Amygdala (tissue), 56 donors: ENCODE data around the gene PRMT7.

Source experiments
- DNase-seq, 56 donors: peaks; one replicate each; lab custom pipeline; 2025; lab: John Stamatoyannopoulos, UW

The PRMT7 gene

DNA sequence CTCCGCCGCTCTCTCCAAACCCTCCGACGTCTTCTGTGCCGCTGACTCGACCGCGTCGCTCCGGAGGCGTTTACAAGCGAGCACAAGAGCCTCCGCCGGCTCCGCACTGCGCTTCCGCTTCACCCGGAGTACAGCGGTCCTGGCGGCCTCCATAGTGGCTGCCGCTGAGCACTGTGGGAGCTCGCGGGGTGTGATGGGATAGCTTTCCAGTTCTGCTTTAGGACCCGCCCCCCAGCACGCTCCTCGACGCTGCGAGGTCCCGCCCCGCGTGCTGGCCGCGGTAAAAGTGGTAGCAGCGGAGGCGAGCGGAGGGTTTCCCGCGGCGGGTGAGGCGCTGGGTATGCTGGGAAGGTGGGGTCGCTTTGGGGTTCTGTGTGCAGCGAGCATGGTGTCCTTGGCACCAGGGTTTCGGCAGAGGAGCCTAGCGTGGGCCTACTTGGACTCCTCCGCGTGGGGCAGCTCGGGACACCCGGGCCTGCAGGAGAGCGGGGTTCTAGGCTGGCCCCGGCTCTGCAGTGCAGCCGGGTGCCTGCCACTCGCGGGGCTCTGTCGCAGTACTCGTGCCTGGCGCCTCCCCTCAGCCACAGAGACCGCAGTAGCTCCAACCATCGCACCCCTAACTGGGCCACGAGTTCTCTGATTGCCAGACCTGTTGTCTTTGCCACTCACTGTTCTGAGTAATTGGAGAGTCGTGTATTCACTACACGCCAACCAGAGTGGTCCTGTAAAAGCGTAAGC is at the start of gene PRMT7, which contains the start of gene SLC7A6OS:
Gene PRMT7 (plus strand): TSS at position 246 of the 738 bp plus-strand sequence. CDS start 4,961 bp downstream, outside the sequence.
Gene SLC7A6OS (minus strand): TSS at position 173 of the 738 bp plus-strand sequence. CDS start 20 bp downstream, at position 153.
- peak; percentile 35 to 93 (median 83) for DNase-seq

GRCh38 chr16:68263559-68264127 is 47.2 kb upstream of the PRMT7 start:
- no peak for DNase-seq

DNA sequence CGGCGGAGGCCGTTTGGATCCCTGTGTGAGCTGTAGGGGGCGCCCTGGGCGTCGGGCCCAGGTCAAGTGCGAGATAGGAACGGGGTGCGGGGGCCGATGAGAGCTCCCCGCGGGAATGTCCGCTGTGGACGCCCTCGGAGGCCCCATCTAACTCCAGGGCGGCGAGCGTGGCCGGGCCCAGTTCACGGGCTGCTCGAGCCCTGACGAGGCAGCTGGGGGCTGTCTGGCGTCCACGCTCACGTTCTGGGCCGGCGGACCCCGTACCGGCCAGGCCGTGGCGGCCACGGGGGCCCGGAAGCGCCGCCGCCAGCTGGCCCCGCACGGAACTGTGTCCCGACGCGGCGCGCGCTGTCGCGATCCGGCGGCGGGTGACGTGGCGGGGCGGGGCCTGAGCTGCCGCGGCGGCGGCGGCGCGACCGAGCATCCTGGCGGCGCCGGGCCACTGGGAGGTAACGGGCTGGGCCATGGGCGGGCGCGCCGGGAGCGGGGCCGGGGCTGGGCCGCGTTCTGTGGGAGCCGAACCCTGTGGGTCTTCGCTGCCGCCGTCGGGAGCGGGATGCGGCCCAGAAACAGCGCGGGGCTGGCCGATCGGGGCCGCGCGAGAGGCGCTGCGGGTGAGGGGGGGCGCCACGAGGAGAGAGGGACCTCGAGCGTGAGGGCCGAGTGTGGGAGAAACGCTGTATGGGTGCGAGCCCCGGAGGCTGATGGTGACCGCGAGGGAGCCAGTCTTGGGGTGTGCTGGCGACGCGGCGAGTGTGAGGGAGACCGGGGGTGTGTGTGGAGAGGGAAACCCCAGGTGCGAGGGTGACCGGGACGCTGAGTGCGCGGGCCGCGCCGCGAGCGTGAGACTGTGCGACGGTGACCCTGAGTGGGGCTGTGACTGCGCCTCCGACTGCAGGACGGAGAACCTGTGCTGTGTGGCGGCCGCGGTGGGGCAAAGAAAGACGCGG is 46.4 kb upstream of the PRMT7 start, which contains the start of gene SLC7A6:
Gene SLC7A6 (plus strand): TSS at position 399 of the 950 bp plus-strand sequence. CDS start 10,201 bp downstream, outside the sequence.
- peak in 44 of 56 donors; percentile 12 to 74 (median 55) for DNase-seq

GRCh38 chr16:68265078-68265920 is 45.5 kb upstream of the PRMT7 start:
- DNase-seq, result peak in 8 of 56 donors; percentile 3 to 44 (median 14)

DNA sequence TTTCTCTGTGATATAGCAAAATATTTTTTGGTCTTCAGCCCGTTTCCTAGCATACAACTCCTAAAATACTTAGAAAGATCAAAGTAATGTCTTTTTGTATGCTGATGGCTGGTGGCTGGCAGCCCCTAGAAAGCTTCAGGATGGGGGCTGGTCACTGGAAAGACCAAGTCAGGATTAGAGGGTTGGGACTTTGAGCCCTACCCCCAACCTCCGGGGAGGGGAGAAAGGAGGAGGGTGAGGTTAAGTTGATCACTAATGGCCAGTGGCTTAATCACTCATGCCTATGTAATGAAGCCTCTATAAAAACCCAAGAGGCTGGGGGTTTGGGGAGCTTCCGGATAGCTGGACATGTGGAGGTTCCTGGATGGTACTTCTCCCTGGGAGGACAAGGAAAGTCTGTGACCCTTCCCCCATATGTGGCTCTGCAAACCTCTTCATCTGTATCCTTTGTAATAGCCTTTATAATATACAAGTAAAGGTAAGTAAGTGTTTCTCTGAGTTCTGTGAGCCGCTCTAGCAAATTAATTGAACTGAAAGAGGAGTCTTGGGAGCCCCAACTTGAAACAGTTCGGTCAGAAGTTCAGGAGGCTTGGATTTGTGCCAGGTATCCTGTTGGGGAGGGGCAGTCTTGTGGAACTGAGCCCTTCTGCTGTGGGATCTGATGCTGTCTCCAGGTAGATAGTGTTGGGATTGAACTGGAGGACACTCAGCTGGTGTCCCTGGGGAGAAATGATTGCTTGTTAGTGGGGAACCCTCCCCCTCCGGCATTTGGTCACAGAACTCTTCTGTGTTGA is 43.0 kb upstream of the PRMT7 start:
- no peak for DNase-seq

GRCh38 chr16:68269793-68270192 is 41.0 kb upstream of the PRMT7 start:
- no peak for DNase-seq

DNA sequence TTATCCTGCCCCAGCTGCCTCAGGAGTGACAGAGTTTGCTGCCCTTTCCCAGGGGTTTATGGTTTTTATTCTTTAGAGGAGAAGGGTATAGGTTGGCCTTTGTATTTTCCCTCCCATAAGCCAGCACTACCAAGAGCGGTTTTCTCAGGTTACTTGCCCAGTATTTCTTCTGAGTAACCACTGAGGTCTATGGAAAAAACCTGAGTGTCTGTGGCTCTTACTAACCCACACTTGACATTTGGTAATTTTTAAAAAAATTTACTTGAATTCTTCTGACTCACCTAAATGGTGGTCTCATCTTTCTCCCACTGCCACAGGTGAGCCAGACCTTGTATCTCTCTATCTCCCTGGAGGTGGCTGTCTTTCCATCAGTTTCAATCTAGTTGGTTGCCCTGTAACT is 40.5 kb upstream of the PRMT7 start:
- DNase-seq, result no peak

GRCh38 chr16:68272507-68273209 is 38.2 kb upstream of the PRMT7 start:
- DNase-seq, result no peak

DNA sequence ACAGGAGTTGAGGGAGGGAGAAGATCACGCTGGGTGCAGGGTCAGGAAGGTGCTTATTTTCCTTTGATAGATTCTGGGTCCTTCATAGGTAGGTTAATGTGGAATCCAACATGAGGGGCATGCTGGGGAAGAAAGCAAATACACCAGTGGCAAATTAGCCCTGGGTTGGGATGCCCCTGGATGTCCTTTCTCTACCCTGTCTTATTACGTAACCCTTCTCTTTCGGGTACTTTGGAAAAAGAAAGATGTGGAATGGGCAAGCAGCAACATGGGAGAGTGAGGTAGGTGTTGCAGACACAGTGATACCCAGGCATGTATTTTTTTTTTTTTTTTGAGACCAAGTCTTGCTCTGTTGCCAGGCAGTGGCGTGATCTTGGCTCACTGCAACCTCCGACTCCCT is 37.4 kb upstream of the PRMT7 start:
- DNase-seq, result no peak

GRCh38 chr16:68273896-68274295 is 36.9 kb upstream of the PRMT7 start:
- DNase-seq, result no peak

DNA sequence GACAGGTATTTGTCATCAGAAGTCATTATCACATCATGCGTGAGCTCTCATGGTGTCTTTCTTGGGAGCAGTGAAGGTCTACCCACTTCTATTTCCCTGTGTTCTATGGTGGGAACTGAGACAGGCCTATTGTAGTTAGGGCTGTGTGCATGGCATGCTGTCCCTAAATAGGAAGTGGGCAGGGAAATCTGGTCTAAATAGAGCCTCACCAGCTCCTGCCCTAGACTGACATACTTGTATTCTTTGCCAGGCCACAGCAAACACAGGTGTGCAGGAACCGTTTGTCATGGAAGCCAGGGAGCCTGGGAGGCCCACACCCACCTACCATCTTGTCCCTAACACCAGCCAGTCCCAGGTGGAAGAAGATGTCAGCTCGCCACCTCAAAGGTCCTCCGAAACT is 36.4 kb upstream of the PRMT7 start:
- no peak for DNase-seq

- no peak for DNase-seq
These were observed 35.1 kb upstream of the PRMT7 start for GRCh38 chr16:68275611-68276191.

DNA sequence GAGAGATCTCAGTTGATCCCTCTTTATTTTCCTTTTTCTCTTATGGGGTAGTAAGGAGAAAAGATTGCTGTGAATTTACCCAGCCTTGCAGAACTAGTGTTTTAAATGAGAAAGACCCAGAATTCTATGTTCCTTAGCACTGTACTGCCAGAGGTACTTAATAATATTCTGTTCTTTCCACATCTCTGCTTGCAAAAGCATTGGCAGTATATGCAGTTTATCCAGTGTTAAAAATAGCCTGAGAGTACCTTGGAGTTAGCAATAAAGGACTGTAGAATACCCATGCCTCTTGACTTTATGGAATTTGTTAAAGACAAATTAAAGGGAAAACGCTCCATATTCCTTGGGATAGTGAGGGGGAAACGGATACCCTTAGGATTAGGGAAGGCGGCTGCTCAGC is 34.6 kb upstream of the PRMT7 start:
- DNase-seq, result no peak

GRCh38 chr16:68279726-68280558 is 30.9 kb upstream of the PRMT7 start:
- no peak for DNase-seq

DNA sequence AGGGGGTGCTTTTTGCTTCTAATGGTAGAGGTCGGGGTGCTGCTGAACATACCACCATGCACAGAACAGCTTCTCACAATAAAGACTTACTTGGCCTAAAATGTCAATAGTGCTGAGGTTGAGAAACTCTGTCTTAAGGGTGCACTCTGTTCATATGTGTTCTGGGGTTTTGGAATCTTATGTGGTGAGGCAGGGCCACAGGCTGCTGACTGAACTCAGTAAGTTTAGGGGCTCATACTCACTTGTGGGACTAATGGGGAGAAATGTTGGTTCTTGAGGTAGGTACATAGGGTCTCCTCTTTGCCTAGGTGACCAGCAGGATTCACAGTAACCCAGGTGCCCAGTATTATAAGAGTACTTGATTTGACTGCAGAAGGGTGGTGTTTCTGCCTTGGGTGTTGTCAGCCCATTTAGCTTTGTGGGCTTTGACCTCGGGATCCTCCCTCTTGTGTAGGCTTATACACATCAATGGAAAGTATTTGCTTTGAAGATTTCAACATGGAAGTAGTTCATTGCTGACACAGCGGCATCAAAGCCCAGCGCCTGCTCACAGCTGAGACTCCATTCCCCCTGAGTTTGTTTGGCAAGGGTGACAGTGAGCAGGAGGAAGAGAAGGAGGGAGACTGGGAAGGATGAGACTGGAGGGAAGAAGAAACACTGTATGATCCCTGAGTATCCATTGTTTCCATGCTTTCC is 29.3 kb upstream of the PRMT7 start:
- no peak for DNase-seq

GRCh38 chr16:68282064-68282452 is 28.8 kb upstream of the PRMT7 start:
- DNase-seq, result no peak

DNA sequence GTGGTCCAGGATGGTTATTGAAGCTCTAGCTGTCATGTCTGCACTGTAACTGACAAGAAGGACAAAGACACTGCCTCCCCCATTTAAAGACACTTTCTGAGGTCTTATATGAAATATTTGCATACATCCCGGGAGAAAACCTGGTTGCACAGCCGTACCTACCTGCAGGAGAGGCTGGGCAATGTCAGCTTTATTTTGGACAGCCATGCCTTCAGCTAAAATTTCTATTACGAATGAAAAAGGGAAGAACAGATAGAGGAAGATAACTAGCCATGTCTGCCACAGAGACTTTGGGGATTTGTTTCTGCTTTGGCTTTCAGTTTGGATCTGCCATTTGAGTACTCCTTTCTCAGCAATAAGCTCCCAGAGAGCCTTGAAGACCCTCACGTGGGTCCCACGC is 27.5 kb upstream of the PRMT7 start:
- no peak for DNase-seq
